ENCODE results near the gene CALCB.
A peak's percentile ranks its signal among the peaks of the same experiment; 100 is the strongest.

CALCB gene

GRCh38 chr11:15035283-15035682 lies 38.1 kb upstream of the CALCB start (continued):
- TF ChIP-seq, protein P1, sequence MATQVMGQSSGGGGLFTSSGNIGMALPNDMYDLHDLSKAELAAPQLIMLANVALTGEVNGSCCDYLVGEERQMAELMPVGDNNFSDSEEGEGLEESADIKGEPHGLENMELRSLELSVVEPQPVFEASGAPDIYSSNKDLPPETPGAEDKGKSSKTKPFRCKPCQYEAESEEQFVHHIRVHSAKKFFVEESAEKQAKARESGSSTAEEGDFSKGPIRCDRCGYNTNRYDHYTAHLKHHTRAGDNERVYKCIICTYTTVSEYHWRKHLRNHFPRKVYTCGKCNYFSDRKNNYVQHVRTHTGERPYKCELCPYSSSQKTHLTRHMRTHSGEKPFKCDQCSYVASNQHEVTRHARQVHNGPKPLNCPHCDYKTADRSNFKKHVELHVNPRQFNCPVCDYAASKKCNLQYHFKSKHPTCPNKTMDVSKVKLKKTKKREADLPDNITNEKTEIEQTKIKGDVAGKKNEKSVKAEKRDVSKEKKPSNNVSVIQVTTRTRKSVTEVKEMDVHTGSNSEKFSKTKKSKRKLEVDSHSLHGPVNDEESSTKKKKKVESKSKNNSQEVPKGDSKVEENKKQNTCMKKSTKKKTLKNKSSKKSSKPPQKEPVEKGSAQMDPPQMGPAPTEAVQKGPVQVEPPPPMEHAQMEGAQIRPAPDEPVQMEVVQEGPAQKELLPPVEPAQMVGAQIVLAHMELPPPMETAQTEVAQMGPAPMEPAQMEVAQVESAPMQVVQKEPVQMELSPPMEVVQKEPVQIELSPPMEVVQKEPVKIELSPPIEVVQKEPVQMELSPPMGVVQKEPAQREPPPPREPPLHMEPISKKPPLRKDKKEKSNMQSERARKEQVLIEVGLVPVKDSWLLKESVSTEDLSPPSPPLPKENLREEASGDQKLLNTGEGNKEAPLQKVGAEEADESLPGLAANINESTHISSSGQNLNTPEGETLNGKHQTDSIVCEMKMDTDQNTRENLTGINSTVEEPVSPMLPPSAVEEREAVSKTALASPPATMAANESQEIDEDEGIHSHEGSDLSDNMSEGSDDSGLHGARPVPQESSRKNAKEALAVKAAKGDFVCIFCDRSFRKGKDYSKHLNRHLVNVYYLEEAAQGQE (tag by site-specific recombination; IDR thresholded peaks at IDR 0.05): no peak
- no peak for TF ChIP-seq REPIN1 (tag by site-specific recombination; IDR thresholded peaks at IDR 0.05; ENCODE audit: low read depth)
- TF ChIP-seq ZNF624 (tag by site-specific recombination; IDR thresholded peaks at IDR 0.05): no peak
- no peak for TF ChIP-seq ZNF23 (tag by site-specific recombination; IDR thresholded peaks at IDR 0.05; ENCODE audit: borderline replicate concordance)
- no peak for TF ChIP-seq SP7 (tag by site-specific recombination; IDR thresholded peaks at IDR 0.05)
- peak; percentile 91 for TF ChIP-seq ZNF335 (tag by site-specific recombination; conservative IDR thresholded peaks at IDR 0.05)
- TF ChIP-seq HOXD13 (CRISPR knock-in tag; IDR thresholded peaks at IDR 0.05; ENCODE audit: borderline replicate concordance): no peak
- no peak for TF ChIP-seq ZNF311 (tag by site-specific recombination; IDR thresholded peaks at IDR 0.05; ENCODE audit: borderline replicate concordance)
- TF ChIP-seq ZNF433 (tag by site-specific recombination; IDR thresholded peaks at IDR 0.05; ENCODE audit: low read depth): no peak
- TF ChIP-seq ZNF830 (tag by site-specific recombination; IDR thresholded peaks at IDR 0.05; ENCODE audit: low read depth): no peak
- TF ChIP-seq, protein P2, sequence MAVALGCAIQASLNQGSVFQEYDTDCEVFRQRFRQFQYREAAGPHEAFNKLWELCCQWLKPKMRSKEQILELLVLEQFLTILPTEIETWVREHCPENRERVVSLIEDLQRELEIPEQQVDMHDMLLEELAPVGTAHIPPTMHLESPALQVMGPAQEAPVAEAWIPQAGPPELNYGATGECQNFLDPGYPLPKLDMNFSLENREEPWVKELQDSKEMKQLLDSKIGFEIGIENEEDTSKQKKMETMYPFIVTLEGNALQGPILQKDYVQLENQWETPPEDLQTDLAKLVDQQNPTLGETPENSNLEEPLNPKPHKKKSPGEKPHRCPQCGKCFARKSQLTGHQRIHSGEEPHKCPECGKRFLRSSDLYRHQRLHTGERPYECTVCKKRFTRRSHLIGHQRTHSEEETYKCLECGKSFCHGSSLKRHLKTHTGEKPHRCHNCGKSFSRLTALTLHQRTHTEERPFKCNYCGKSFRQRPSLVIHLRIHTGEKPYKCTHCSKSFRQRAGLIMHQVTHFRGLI (tag by site-specific recombination; IDR thresholded peaks at IDR 0.05): no peak
- no peak for TF ChIP-seq ZNF707 (tag by site-specific recombination; IDR thresholded peaks at IDR 0.05)
- TF ChIP-seq ZNF792 (tag by site-specific recombination; IDR thresholded peaks at IDR 0.05): no peak
- TF ChIP-seq ZNF654 (tag by site-specific recombination; IDR thresholded peaks at IDR 0.05; ENCODE audit: low read depth): no peak
- no peak for TF ChIP-seq ZNF623 (tag by site-specific recombination; IDR thresholded peaks at IDR 0.05)
- no peak for TF ChIP-seq ZFHX2 (tag by site-specific recombination; conservative IDR thresholded peaks at IDR 0.05)

GRCh38 chr11:15038963-15039362 lies 34.4 kb upstream of the CALCB start:
- ChIA-PET POLR2A (no interaction called here), CTCF (interaction anchor here (0.6 to 7.6 kb wide), 9 partner anchors 9 to 274 kb away, joined by 3 to 65 read pairs (median 3); partner anchors contain the start of gene CALCB)
- no peaks in the 10 kb centered on the region for H3K4me1 ChIP-seq (ENCODE audit: control insufficient read depth, insufficient read depth, low read length)
- H3K9me3 ChIP-seq (ENCODE audit: control insufficient read depth, insufficient read depth, low read depth, low read length): no peaks in the 10 kb centered on the region
- TF ChIP-seq ZNF654 (tag by site-specific recombination; IDR thresholded peaks at IDR 0.05; ENCODE audit: low read depth): peak; percentile 14; the same call in 1 of the 2 replicates
- no peak for TF ChIP-seq ZNF169 (tag by site-specific recombination; IDR thresholded peaks at IDR 0.05)
- H3K4me3 ChIP-seq (ENCODE audit: low read depth, low read length): no peak overlapping the region
- no peak overlapping the region for H3K27ac ChIP-seq (ENCODE audit: extremely low read depth, low read depth, low read length)
- no peaks in the 10 kb centered on the region for H3K36me3 ChIP-seq (ENCODE audit: control insufficient read depth in 2 of 2, insufficient read depth in 1 of 2, low read length in 2 of 2)

DNA sequence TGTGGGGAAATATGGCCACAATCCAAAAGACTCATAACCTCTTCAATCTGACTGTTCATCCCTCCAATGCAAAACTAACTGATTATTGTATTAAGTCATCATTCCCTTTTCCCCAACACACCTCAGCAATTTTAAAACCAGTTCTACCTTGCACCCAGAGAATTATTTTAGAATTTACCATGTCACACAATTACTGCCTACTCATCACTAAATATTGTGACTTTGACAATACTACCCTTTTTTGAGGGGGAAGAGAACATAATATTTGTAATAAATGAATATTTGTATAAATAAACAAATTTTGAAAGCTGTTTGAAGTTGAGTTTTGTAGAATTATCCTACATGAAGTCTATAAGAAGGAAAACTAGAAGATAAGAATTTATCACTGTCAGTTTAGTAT lies 28.2 kb upstream of the CALCB start:
- ChIA-PET POLR2A (no interaction called here), CTCF (interaction anchor here (0.6 to 2.0 kb wide), 3 partner anchors 15 to 70 kb away, joined by 3 to 6 read pairs (median 5); no protein-coding TSS in a partner anchor)
- TF ChIP-seq ZNF112 (tag by site-specific recombination; IDR thresholded peaks at IDR 0.05) (no peak), ZNF837 (tag by site-specific recombination; IDR thresholded peaks at IDR 0.05) (no peak), OVOL3 (tag by site-specific recombination; IDR thresholded peaks at IDR 0.05) (no peak)
- TF ChIP-seq, protein P3, sequence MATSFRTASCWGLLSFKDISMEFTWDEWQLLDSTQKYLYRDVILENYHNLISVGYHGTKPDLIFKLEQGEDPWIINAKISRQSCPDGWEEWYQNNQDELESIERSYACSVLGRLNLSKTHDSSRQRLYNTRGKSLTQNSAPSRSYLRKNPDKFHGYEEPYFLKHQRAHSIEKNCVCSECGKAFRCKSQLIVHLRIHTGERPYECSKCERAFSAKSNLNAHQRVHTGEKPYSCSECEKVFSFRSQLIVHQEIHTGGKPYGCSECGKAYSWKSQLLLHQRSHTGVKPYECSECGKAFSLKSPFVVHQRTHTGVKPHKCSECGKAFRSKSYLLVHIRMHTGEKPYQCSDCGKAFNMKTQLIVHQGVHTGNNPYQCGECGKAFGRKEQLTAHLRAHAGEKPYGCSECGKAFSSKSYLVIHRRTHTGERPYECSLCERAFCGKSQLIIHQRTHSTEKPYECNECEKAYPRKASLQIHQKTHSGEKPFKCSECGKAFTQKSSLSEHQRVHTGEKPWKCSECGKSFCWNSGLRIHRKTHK (tag by site-specific recombination; IDR thresholded peaks at IDR 0.05): no peak
- Histone ChIP-seq H3K27ac (ENCODE audit: extremely low read depth, low read depth, low read length) (no peak overlapping the region), H3K4me3 (ENCODE audit: low read depth, low read length) (no peak overlapping the region), H3K4me1 (ENCODE audit: control insufficient read depth, insufficient read depth, low read length) (no peaks in the 10 kb centered on the region), H3K9me3 (ENCODE audit: control insufficient read depth, insufficient read depth, low read depth, low read length) (no peaks in the 10 kb centered on the region), H3K36me3 (ENCODE audit: control insufficient read depth in 2 of 2, insufficient read depth in 1 of 2, low read length in 2 of 2) (no peaks in the 10 kb centered on the region)

All from HEK293 (cell line).